ENCODE data around the gene GNA12.

The GNA12 gene

DNA sequence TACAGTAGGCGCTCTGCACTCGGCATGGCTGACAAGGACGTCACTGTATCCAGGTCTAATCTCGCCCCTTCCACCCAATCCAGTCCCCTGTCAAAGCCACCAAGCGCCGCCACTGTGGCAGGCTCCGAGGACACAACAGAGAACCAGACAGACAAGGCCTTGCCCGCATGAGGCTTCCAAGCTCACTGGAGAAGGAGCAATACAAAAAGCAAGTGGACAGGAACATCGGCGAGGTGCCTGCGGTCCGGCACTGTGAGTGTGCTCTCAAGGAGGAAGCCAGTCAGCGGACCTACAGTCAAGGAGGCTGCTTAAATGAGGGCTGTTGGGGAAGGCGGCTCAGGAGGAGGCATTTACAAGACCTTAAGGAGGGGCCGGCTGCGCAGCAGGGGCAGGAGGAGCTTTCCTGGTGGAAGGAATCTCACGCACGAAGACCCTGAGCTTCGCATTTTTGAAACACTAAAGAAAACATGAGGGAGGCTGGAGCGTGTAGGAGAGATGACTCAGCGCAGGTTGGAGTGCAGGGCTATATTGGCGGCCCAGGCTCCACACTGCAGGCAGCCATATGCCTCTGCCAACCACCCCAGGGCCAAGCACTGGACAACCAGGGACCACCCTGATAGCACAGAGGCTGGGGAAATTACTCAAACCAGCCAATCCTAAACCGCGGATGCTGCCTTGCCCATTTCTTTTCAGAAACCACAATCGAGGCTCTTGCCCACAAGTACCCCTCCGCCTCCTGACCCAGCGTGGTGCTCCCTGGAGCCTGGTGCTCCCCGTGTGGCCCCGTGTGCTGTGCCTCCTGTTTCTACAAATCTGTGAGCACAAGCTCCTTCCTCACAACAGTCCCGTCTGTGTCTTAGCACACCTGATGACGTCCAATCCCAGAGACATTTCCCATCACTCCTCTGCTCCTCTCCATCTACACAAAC, 28.9 kb downstream of the GNA12 start:
- no peak for DNase-seq

DNA sequence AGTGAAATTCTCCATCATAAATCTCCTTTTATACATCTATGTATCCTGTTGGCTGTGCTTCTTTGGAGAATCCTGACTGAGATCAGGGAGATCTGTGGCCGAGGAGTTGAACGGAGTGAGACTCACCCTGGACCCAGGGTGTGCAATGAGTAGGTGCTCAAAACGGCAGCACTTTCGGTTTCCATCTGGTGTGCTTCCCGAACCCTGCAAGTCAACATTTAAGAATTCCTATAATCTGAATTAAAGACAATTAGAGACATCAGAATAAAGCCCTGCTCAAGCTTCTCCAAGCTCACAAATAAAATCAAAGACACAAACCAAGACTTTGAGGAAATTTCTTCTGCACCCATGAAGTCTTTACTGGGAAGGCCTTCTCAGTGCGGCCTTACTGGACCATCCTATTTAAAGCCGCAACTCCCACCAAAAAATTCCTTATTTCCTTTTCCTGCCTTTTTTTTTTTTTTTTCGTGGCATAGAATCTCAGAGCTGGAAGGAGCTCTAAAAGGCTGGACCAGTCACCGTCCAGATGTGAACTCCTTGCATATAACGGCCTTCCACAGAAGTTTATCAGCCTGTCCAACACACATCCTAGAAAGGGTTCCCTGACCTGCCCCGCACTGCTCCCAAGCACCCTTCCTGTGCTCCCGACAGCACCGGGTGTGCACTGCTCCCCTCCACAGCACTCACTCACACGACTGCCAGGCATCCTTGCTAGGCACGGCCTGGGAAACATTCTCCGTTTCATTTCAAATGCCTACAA, 29.7 kb downstream of the GNA12 start:
- no peak for DNase-seq

DNA sequence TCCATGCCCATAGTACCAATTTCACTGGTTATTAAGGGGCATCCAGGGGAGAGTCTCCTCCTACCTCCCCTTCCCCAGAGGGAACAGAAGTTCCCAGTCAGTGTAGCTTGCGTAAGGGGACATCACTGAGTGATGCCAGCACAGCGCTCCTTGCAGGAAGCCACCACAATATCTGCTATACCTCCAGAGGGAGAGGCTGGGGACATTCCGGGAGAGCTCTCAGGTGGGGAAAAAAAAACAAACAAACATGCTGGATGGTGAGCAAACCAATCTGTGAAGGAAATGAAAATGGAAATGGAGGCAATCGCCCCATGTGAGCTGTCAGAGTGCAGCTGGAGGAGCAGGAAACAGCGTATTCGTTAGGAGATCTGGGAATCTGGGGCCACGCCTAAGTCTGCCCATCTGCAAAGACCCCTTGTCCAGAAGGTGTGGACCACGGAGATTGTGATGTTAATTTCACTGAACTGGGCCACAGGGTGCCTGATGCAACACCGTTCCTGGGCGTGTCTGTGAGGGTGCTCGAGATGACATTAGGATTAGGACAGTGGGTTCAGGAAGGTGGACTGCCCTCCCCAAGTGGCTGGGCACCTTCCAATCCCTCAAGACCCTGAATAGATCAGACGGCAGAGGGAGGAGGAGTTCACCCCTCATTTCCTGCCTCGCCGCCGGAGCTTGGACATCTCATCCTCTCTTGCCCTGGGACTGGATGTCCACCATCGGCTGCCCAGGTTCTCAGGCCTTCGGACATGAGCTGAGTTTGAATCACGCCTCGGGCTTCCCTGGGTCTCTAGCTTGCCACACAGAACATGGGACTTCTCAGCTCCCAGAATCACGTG, 30.5 kb downstream of the GNA12 start:
- no peak for DNase-seq

DNA sequence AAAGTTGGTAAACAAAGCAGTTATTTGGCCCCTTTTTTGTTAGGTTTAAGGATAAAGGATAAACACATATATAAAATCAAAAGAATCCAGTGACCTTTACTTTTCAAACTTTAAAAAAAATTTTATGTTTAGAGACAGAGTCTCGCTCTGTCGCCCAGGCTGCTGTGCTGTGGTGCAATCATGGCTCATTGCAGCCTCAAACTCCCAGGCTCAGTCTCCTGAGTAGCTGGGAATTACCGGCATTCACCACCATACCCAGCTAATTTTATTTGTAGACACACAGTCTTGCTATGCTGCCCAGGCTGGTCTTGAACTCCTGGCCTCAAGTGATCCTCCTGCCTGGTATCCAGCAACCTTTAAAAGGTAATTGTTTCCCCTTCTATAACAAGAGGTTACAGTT, 31.3 kb downstream of the GNA12 start:
- no peak for DNase-seq

- no peak for DNase-seq
These were observed 32.0 kb downstream of the GNA12 start for GRCh38 chr7:2812114-2812487.

DNA sequence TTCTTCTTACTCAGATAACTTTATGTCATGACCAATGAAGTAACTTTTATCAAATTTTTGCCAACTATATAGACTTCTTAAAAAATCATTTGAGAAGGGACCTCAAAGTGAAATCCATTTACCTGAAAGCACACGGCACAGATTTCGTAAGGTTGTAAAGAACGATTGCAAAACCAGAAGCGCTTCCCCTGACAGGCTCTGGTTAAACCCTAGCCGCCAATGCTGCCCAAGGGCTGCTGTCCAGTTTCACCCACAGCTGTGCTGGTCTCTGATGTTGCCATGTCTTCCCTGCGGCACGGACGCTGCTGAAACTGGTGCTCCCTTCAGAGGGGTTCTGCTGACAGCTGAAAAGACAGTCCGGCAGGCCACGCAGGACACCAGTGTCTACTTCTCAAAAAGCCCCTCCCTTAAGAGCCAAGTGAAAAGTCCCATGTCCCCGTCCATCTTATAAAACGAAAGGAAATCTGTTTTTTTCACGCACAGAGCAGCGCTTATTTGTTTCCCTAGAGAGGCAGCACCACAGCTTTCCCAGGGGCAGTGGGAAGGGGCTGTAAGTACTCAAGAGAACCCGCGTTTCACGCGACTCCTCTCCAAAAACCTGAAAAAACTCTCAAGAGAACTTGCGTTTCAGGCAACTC, 32.5 kb downstream of the GNA12 start:
- no peak for DNase-seq

DNA sequence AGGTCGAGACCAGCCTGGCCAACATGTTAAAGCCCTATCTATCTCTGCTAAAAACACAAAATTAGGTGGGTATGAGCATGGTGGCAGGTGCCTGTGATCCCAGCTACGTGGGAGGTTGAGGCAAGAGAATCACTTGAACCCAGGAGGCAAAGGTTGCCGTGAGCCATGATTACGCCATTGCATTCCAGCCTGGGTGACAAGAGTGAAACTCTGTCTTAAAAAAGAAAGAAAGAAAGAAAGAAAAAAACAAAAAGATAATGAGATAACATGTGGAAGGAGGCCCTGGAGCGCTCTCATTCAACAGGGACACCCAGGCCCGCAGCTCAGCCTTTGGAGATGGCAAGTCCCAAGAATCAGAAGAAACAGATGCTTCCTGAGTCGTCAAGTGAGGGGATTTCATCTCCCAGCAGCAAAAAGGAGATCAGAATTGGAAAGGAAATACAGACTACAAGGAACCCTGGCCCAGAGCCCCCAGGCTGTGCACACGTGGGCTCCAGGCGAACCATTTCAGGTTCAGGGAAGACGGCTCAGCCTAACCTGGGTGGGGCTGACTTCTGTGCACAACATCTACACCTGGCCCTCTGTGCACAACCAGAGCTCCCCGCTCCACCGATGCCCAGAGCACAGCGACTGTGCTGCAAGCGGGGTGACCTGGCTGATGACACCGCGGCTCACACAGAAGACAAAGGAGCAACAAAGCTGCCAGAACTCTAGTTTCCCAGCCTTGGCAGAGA, 33.3 kb downstream of the GNA12 start:
- DNase-seq = no peak

DNA sequence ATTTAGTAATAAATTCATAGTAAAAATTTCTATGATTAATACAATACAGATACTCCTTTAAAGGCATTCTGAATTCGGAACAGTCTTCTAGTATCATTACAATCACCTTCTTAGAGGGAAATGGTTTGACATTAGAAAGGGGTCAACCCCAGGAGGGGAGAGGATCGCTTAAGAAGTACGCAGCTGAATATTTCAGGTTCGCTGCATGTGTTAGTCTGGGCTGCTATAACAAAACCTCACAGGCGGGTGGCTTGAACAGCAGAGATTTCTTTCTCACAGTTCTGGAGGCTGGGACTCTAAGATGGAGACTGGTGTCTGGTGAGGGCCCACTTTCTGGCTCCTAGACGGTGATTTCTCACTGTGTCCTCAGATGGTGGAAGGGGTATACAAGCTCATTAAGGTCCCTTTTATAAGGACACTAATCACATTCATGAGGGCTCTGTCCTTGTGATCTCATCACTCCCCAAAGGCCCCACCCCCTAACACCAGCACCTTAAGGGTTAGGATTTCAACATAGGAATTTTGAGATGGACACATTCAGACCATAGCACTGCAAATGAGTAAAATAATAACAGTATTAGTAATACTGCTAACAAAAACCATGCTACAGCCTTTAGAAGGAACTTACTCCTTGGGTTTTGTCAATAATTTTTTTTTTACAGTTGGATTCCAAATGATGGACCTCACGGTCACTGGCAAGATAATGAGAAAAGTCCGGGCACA, 34.0 kb downstream of the GNA12 start:
- no peak for DNase-seq

- DNase-seq = no peak
These were observed 35.0 kb downstream of the GNA12 start for GRCh38 chr7:2808891-2809665.

DNA sequence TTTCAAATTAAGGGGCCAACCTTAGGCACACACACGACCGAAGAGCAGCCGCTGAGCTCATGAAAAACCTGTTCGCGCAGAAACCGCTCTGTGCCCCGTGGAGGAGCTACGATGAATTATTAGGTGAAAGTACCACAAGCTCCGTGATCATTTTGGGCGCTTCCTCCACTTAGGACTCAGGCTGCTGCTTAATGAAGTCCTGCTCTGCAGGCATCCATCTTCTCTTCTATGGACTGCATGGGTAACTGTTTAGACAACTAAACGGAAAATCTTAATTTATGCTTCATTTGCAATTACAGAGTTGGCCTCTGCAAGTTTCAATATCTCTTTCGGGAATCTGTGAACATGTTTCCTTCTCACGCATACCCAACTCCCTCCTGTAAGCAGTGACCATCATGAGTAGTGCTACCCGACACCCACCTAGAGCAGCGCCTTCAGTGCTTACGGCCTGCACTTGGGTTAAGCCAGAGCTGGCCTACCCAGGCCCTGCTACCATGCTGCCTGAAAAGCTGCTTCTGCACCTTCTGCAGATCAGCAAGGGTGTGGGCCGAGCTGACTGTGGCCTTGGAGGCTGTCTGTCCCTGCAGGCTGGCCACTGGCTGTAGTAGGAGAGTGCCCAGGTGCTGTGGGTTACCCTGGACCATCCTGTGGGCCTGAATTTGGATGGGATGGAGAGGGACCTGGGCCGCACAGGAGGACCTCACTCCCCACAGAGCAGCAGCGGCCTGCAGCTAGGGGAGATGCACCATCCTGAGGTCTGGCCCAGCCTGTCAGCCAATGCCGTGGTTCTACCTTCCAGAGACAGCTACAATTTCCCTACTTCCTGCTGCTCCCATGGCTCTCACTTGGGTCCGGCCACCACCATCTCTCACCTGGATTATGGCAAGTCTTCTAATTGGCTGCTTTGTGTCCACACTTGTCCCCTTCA, 36.0 kb downstream of the GNA12 start:
- DNase-seq = no peak

DNA sequence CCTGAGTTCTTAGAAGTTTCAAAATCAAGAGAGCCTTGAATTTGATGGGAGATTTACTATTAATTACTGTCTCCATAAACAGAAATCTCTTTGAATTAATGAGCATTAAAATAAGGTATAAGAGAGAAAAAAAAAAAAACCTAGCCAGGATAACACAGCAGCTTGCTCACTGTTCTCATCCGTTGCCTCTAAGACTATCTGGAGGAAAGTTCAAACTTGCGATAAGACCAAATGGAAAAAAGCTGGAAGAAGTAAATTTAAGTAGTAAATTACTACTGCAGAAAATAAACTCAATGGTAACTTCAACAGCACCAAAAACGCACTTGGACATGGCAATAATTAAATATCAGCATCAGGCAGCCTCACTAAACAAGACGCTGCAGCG, 36.7 kb downstream of the GNA12 start:
- no peak for DNase-seq

- no peak for DNase-seq
These were observed 37.5 kb downstream of the GNA12 start for GRCh38 chr7:2806571-2806970.

- DNase-seq = no peak
These were observed 38.7 kb downstream of the GNA12 start for GRCh38 chr7:2805213-2805944.

DNA sequence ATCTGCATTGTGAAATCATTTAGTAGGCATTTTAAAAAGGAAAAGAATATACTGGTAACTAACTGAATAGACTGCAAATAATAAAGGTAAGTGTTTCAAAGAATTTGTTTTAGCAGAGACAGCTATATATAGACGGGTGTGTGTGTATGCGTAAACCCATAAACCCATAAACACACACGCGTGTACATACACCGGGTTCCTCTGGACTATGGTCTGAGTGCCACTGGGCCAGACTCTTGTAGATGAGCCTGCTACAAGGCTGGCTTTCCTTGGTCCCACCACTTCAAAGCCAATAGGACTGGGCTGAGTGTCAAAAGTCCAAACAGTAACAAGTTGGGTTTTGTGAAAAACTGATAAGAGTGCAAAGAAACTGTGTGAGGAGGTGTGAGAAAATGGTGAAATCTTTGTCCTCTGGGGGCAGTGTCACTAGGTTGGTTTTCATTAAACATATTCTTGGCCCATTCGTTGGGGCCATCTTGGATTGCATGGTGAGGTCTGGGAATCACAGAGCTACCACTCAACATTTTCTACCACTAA, 39.8 kb downstream of the GNA12 start:
- DNase-seq = no peak

DNA sequence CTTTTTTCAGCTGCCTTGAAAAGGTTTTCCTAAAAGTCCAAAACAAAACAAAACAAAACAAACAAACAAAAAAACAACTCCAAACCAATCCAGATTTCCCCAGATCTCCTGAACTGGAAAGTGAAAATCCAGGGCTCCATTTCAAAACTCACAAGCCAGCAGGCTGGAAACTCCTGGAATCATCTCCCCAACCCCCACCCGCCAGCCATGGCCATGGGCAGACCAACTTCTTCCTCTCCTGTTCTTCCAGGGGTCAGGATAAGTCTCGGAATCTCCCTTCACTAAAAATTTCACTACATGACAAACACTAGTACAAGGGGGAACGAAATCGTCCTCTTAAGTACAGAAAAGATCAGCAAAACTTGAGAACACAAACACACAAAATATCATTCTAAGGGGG, 40.4 kb downstream of the GNA12 start:
- DNase-seq = no peak

- no peak for DNase-seq
These were observed 40.8 kb downstream of the GNA12 start for GRCh38 chr7:2803342-2803692.

GRCh38 chr7:2802504-2803341, 41.4 kb downstream of the GNA12 start:
- no peak for DNase-seq

All from hippocampal formation (tissue), 2 donors.